GM21723 (cell line): ENCODE measurements around the gene PMPCB.

Source experiments
- ATAC-seq: cut with Tn5 transposase; IDR thresholded peaks from one replicate; pipeline ENCODE4 v1.9.1; 2021; ENCODE audit warnings: mild to moderate bottlenecking, moderate library complexity; ENCODE audit not compliant: unreplicated experiment

PMPCB gene

GRCh38 chr7:103317009-103317408 lies 19.8 kb downstream of the PMPCB start:
- ATAC-seq = no peak

GRCh38 chr7:103325744-103326143 lies 28.5 kb downstream of the PMPCB start:
- ATAC-seq = no peak

GRCh38 chr7:103336761-103337160 lies 39.5 kb downstream of the PMPCB start:
- no peak for ATAC-seq

GRCh38 chr7:103338864-103339263 lies 41.6 kb downstream of the PMPCB start:
- ATAC-seq = no peak

GRCh38 chr7:103341466-103341865 lies 44.2 kb downstream of the PMPCB start:
- no peak for ATAC-seq

GRCh38 chr7:103343332-103343731 lies 46.1 kb downstream of the PMPCB start:
- ATAC-seq = no peak

- peak; percentile 6 for ATAC-seq
Measured at GRCh38 chr7:103343758-103344452, 46.7 kb downstream of the PMPCB start.

- ATAC-seq = peak; percentile 73
Measured at GRCh38 chr7:103344453-103345149, 47.4 kb downstream of the PMPCB start, which contains the start of gene DNAJC2. TSS of gene DNAJC2 (minus strand) at chr7:103344767. CDS start at chr7:103344622, 145 bp downstream.

- ATAC-seq = no peak
Measured at GRCh38 chr7:103346396-103346795, 49.2 kb downstream of the PMPCB start.

GRCh38 chr7:103347507-103348267 lies 50.5 kb downstream of the PMPCB start, which contains the start of gene PSMC2:
TSS of gene PSMC2 (plus strand) at chr7:103347643. CDS start at chr7:103347712, 69 bp downstream.
- peak; percentile 70 for ATAC-seq

- ATAC-seq = no peak
Measured at GRCh38 chr7:103348452-103348851, 51.2 kb downstream of the PMPCB start.

GRCh38 chr7:103348959-103349358 lies 51.7 kb downstream of the PMPCB start:
- no peak for ATAC-seq

- no peak for ATAC-seq
Measured at GRCh38 chr7:103349805-103350204, 52.6 kb downstream of the PMPCB start.
